GM12878 (cell line): Measurements from ENCODE around the gene FER1L5. TPM values are rescaled to one million over a fixed set of nuclear protein-coding genes. Genes with fewer than 3 reads are reported as not detected.

Source experiments
- ATAC-seq: fragments of 200-7000 bp; cut with Tn5 transposase; 3 replicates; pipeline ENCODE4 v1.9.1; 2020; ENCODE audit warnings: mild to moderate bottlenecking, moderate library complexity
- BruUV-seq: library from RNA; stranded (reverse); fragments of 400-500 nt; replicated peaks from 2 replicates; lab custom pipeline; 2021; lab: Mats Ljungman, UMichigan
- CTCF ChIA-PET: fragments of 300-600 bp; sonication (Branson Sonifier 250); formaldehyde crosslinking; extraction: SDS; loops from one replicate; lab custom pipeline; 2021; ENCODE audit warnings: inconsistent platforms; lab: Yijun Ruan, JAX
- POLR2A ChIA-PET: fragments of 350-600 bp; formaldehyde crosslinking; extraction: SDS; loops from one replicate; lab custom pipeline; 2021; ENCODE audit warnings: inconsistent platforms; lab: Charles Lee
- RAD21 ChIA-PET: fragments of 300-600 bp; sonication (Branson Sonifier 250); formaldehyde crosslinking; loops from one replicate; lab custom pipeline; 2023; ENCODE audit warnings: antibody characterized with exemption; ENCODE audit not compliant: unreplicated experiment; lab: Charles Lee
- SMC1A ChIA-PET: fragments of 300-600 bp; sonication (Branson Sonifier 250); formaldehyde crosslinking; loops from one replicate; lab custom pipeline; 2023; ENCODE audit not compliant: unreplicated experiment, uncharacterized antibody; lab: Charles Lee
- DNase-seq: peaks from one replicate; pipeline ENCODE4 v3.0.0-alpha.2; 2011; ENCODE audit warnings: low read depth, low spot score
- FAIRE-seq: peaks from 3 replicates; lab custom pipeline; 2011; peaks lifted over from hg19 to GRCh38; lab: Jason Lieb, UNC
- H2AFZ ChIP-seq: 2 replicates; pipeline ENCODE4 v1.6.0; 2011; ENCODE audit warnings: low read depth, low read length, control low read depth; ENCODE audit not compliant: control insufficient read depth
- H3K27ac ChIP-seq: 2 replicates; pipeline ENCODE4 v1.5.1; 2011; ENCODE audit warnings: control low read depth; ENCODE audit not compliant: control insufficient read depth, insufficient read depth
- H3K27me3 ChIP-seq, 2 experiments: replicated peaks in 1 of 2; 2 replicates each; pipeline versions ENCODE4 v1.6.0 to v1.6.1; 2011; ENCODE audit warnings: low read length in 1 of 2; ENCODE audit not compliant: control insufficient read depth in 2 of 2, insufficient read depth in 2 of 2
- H3K36me3 ChIP-seq, 2 experiments: 2 replicates each; pipeline ENCODE4 v1.5.1; 2011; ENCODE audit warnings: low read length in 1 of 2; ENCODE audit not compliant: control insufficient read depth in 2 of 2, insufficient read depth in 2 of 2
- H3K4me1 ChIP-seq: 2 replicates; pipeline ENCODE4 v1.6.1; 2011; ENCODE audit warnings: mild to moderate bottlenecking, low read length, moderate library complexity, mixed read lengths; ENCODE audit not compliant: control insufficient read depth, insufficient read depth
- H3K4me2 ChIP-seq: 2 replicates; pipeline ENCODE4 v1.6.0; 2011; ENCODE audit warnings: control low read depth; ENCODE audit not compliant: control insufficient read depth, insufficient read depth
- H3K4me3 ChIP-seq: fragments of 200-600 bp; sonication (generic); 2 replicates; pipeline ENCODE4 v1.5.1; 2016
- H3K79me2 ChIP-seq: 2 replicates; pipeline ENCODE4 v1.6.0; 2011; ENCODE audit warnings: low read length; ENCODE audit not compliant: control insufficient read depth, insufficient read depth
- H3K9ac ChIP-seq: 2 replicates; pipeline ENCODE4 v1.8.0; 2011; ENCODE audit warnings: low read length, control low read depth, mixed read lengths; ENCODE audit not compliant: control insufficient read depth, insufficient read depth
- H3K9me3 ChIP-seq: replicated peaks from 3 replicates; pipeline ENCODE4 v1.5.1; 2011; ENCODE audit warnings: mild to moderate bottlenecking, low read length; ENCODE audit not compliant: control insufficient read depth, insufficient read depth
- H4K20me1 ChIP-seq: 2 replicates; pipeline ENCODE4 v1.6.0; 2011; ENCODE audit not compliant: control insufficient read depth, insufficient read depth
- BACH1 ChIP-seq: fragments of 450-650 bp; IDR thresholded peaks from 2 replicates; pipeline ENCODE4 v1.6.1; 2017; ENCODE audit warnings: mild to moderate bottlenecking, borderline replicate concordance
- CBX5 ChIP-seq: sonication (generic); IDR thresholded peaks from 2 replicates; pipeline ENCODE4 v1.6.1; 2016; ENCODE audit warnings: low read depth, moderate library complexity, mild to moderate bottlenecking, inconsistent platforms
- CHD2 ChIP-seq: IDR thresholded peaks from 2 replicates; pipeline ENCODE4 v1.6.1; 2011; ENCODE audit warnings: low read depth, low read length, improper control_type of control experiment, borderline replicate concordance
- CREM ChIP-seq: IDR thresholded peaks from 2 replicates; pipeline ENCODE4 v1.6.1; 2014; ENCODE audit warnings: antibody characterized with exemption, low read depth
- EP300 ChIP-seq, 2 experiments: fragments of 150-350 bp in 1 of 2; IDR thresholded peaks; 2 replicates each; pipeline ENCODE4 v1.6.1; 2011 to 2012; ENCODE audit warnings: low read depth in 2 of 2, low read length in 2 of 2, borderline replicate concordance in 1 of 2, improper control_type of control experiment in 1 of 2, inconsistent platforms in 1 of 2; ENCODE audit not compliant: control insufficient read depth in 1 of 2
- ETV6 ChIP-seq, 2 experiments: fragments of 450-650 bp in 1 of 2; IDR thresholded peaks in 1 of 2; conservative IDR thresholded peaks in 1 of 2; 2 replicates each; pipeline ENCODE4 v1.6.1; 2014; ENCODE audit warnings: antibody characterized with exemption in 1 of 2, borderline replicate concordance in 1 of 2, low read depth in 1 of 2, mild to moderate bottlenecking in 1 of 2, moderate library complexity in 1 of 2
- IRF4 ChIP-seq: IDR thresholded peaks from 2 replicates; pipeline ENCODE4 v1.6.1; 2011; ENCODE audit warnings: low read depth, low read length
- KDM1A ChIP-seq: fragments of 200-600 bp; sonication (generic); IDR thresholded peaks from 2 replicates; pipeline ENCODE4 v1.6.1; 2016; ENCODE audit warnings: borderline replicate concordance
- NR2C1 ChIP-seq: fragments of 450-650 bp; IDR thresholded peaks from 2 replicates; pipeline ENCODE4 v1.6.1; 2017; ENCODE audit warnings: antibody characterized with exemption, mild to moderate bottlenecking, moderate library complexity
- NR2C2 ChIP-seq: IDR thresholded peaks from 2 replicates; pipeline ENCODE4 v1.6.1; 2011; ENCODE audit warnings: borderline replicate concordance, low read depth; ENCODE audit not compliant: control insufficient read depth, insufficient read length
- RBBP5 ChIP-seq: fragments of 200-600 bp; sonication (generic); conservative IDR thresholded peaks from 2 replicates; pipeline ENCODE4 v1.6.1; 2016
- SMARCA5 ChIP-seq: fragments of 450-650 bp; IDR thresholded peaks from 2 replicates; pipeline ENCODE4 v1.6.1; 2017; ENCODE audit warnings: mild to moderate bottlenecking
- SREBF1 ChIP-seq: IDR thresholded peaks from 2 replicates; pipeline ENCODE4 v1.6.1; 2012; ENCODE audit warnings: mild to moderate bottlenecking, low read length
- TCF7 ChIP-seq: IDR thresholded peaks from 2 replicates; pipeline ENCODE4 v1.6.1; 2014; ENCODE audit warnings: antibody characterized with exemption, borderline replicate concordance
- WGBS: methylation state at CpG from one replicate; pipeline ENCODE4 v1.1.6; 2016; ENCODE audit warnings: low lambda C conversion rate; ENCODE audit not compliant: insufficient replicate concordance, insufficient coverage; ENCODE audit errors: missing lambda C conversion rate; 5-methylcytosine and 5-hydroxymethylcytosine counted together
- in situ Hi-C: fragments of 300-500 bp; cut with MboI; formaldehyde crosslinking; loops from 9 replicates; pipeline ENCODE4 v1.14.3; 2018; ENCODE audit warnings: mixed read lengths
- intact Hi-C: fragments of 100-400 bp; cut with micrococcal nuclease; formaldehyde crosslinking; loops from one replicate; pipeline ENCODE4 v1.14.2; 2022; ENCODE audit not compliant: unreplicated experiment
- polyA plus RNA-seq, 11 experiments: library from polyadenylated mRNA; depleted of rRNA in 4 of 11; unstranded in 6 of 11; stranded (reverse) in 5 of 11; fragments of >200 nt; fragmentation: Nextera tagmentation in 4 of 11; fragmentation: Illumina TruSeq in 1 of 11; extraction: Ambion mirVana in 4 of 11; extraction: Trizol in 1 of 11; gene quantifications; 1 replicate in 1 of 11; 2 replicates in 10 of 11; pipeline versions ENCODE4 v1.2.1 to v1.2.3, GENCODE V29; 2011 to 2016; ENCODE audit warnings: inconsistent platforms in 2 of 11, missing spikeins in 2 of 11, low read depth in 1 of 11
- total RNA-seq, 4 experiments: library from RNA; depleted of rRNA in 3 of 4; stranded (reverse); fragments of >200 nt in 3 of 4; fragmentation: Illumina TruSeq in 1 of 4; extraction: Trizol in 1 of 4; gene quantifications; 2 replicates each; pipeline versions ENCODE4 v1.2.1 to v1.2.3, GENCODE V29; 2013 to 2021
- TF ChIP-seq, protein P1 (sequence below): fragments of 450-650 bp; conservative IDR thresholded peaks from 2 replicates; pipeline ENCODE4 v1.6.1; 2017; ENCODE audit warnings: mild to moderate bottlenecking, moderate library complexity
- TF ChIP-seq, protein P2 (sequence below): fragments of 450-650 bp; IDR thresholded peaks from 2 replicates; pipeline ENCODE4 v1.6.1; 2017; ENCODE audit warnings: low read depth, mild to moderate bottlenecking, moderate library complexity
- TF ChIP-seq, protein P3 (sequence below): IDR thresholded peaks from 2 replicates; pipeline ENCODE4 v1.6.1; 2012; ENCODE audit warnings: mild to moderate bottlenecking, low read depth, low read length

FER1L5 gene
- total and polyA plus RNA-seq, 10 of the 15 experiments (the other 5 are each of a cell fraction or from before 2014, with no cell fraction given): not detected

DNA sequence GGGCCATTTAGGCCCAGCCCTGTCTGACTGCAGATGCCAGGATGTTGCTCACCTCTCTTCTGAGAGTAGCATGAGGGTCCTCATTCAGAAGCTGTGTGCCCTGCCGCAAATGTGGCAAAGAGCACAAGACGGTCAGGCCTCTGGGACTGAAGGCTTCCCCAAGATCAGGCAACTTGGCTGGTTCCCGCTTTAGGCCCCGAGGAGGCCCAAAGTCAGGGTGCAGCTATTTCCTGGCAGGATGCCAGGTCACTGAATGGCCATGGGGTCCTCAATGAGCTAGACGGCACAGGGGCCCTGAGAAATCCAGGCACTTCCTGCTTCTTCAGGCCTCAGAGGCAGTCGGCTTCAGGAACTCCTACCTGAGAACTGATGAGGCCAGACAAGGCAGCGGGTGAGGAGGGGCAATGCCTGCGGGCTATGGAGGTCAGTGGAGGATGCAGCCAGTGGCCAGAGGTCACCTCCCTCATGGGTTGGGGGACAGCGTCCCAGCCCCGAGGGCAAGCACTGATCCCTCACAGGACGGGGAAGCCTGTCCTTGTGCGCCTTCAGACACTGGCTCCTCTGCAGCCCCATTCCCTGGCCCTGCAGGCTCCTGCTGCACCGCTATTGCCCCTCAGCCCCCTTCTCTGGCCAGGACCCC is 52.4 kb downstream of the FER1L5 start:
- no peaks in the 10 kb centered on the region for H3K9me3 ChIP-seq
- DNase-seq (no peak), ATAC-seq (no peak), FAIRE-seq (no peak)
- ChIA-PET RAD21 (interaction anchor here (1.0 kb wide), 1 partner anchor 106 kb away, joined by 3 read pairs; no protein-coding TSS in a partner anchor), SMC1A (no interaction called here), CTCF (interaction anchor here (0.5 kb wide), 1 partner anchor 57 kb away, joined by 5 read pairs; no protein-coding TSS in a partner anchor), POLR2A (no interaction called here)
- BruUV-seq: no TSS peak
- in situ Hi-C loops: no loop called here
- no peaks in the 10 kb centered on the region for H3K4me1 ChIP-seq
- no peaks in the 10 kb centered on the region for H4K20me1 ChIP-seq
- no peaks in the 10 kb centered on the region for H3K36me3 ChIP-seq
- intact Hi-C loops: no loop called here
- no peak overlapping the region for H2AFZ ChIP-seq
- H3K27me3 ChIP-seq: no peaks in the 10 kb centered on the region
- H3K4me3 ChIP-seq: no peak overlapping the region
- H3K79me2 ChIP-seq: no peaks in the 10 kb centered on the region
- H3K4me2 ChIP-seq: no peak overlapping the region
- 93% methylated on average over 13 of the region's 13 CpGs for WGBS
- TF ChIP-seq NR2C2 (no peak), SREBF1 (no peak), CBX5 (no peak), KDM1A (no peak), CREM (no peak), CHD2 (no peak), IRF4 (no peak), RBBP5 (no peak), SMARCA5 (no peak), BACH1 (no peak), NR2C1 (no peak), ETV6 (conservative IDR thresholded peaks at IDR 0.05 in 1 of 2, IDR thresholded peaks at IDR 0.05 in 1 of 2; ENCODE audit: borderline replicate concordance in 1 of 2, low read depth in 1 of 2) (no peak), TCF7 (no peak), EP300 (IDR thresholded peaks at IDR 0.05; ENCODE audit: borderline replicate concordance in 1 of 2, control insufficient read depth in 1 of 2, low read depth in 2 of 2, low read length in 2 of 2) (no peak)
- TF ChIP-seq, protein P1, sequence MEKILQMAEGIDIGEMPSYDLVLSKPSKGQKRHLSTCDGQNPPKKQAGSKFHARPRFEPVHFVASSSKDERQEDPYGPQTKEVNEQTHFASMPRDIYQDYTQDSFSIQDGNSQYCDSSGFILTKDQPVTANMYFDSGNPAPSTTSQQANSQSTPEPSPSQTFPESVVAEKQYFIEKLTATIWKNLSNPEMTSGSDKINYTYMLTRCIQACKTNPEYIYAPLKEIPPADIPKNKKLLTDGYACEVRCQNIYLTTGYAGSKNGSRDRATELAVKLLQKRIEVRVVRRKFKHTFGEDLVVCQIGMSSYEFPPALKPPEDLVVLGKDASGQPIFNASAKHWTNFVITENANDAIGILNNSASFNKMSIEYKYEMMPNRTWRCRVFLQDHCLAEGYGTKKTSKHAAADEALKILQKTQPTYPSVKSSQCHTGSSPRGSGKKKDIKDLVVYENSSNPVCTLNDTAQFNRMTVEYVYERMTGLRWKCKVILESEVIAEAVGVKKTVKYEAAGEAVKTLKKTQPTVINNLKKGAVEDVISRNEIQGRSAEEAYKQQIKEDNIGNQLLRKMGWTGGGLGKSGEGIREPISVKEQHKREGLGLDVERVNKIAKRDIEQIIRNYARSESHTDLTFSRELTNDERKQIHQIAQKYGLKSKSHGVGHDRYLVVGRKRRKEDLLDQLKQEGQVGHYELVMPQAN: no peak
- TF ChIP-seq, protein P2, sequence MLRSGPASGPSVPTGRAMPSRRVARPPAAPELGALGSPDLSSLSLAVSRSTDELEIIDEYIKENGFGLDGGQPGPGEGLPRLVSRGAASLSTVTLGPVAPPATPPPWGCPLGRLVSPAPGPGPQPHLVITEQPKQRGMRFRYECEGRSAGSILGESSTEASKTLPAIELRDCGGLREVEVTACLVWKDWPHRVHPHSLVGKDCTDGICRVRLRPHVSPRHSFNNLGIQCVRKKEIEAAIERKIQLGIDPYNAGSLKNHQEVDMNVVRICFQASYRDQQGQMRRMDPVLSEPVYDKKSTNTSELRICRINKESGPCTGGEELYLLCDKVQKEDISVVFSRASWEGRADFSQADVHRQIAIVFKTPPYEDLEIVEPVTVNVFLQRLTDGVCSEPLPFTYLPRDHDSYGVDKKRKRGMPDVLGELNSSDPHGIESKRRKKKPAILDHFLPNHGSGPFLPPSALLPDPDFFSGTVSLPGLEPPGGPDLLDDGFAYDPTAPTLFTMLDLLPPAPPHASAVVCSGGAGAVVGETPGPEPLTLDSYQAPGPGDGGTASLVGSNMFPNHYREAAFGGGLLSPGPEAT: no peak
- TF ChIP-seq, protein P3, sequence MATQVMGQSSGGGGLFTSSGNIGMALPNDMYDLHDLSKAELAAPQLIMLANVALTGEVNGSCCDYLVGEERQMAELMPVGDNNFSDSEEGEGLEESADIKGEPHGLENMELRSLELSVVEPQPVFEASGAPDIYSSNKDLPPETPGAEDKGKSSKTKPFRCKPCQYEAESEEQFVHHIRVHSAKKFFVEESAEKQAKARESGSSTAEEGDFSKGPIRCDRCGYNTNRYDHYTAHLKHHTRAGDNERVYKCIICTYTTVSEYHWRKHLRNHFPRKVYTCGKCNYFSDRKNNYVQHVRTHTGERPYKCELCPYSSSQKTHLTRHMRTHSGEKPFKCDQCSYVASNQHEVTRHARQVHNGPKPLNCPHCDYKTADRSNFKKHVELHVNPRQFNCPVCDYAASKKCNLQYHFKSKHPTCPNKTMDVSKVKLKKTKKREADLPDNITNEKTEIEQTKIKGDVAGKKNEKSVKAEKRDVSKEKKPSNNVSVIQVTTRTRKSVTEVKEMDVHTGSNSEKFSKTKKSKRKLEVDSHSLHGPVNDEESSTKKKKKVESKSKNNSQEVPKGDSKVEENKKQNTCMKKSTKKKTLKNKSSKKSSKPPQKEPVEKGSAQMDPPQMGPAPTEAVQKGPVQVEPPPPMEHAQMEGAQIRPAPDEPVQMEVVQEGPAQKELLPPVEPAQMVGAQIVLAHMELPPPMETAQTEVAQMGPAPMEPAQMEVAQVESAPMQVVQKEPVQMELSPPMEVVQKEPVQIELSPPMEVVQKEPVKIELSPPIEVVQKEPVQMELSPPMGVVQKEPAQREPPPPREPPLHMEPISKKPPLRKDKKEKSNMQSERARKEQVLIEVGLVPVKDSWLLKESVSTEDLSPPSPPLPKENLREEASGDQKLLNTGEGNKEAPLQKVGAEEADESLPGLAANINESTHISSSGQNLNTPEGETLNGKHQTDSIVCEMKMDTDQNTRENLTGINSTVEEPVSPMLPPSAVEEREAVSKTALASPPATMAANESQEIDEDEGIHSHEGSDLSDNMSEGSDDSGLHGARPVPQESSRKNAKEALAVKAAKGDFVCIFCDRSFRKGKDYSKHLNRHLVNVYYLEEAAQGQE: no peak
- no peak overlapping the region for H3K27ac ChIP-seq
- H3K9ac ChIP-seq: no peak overlapping the region
